ENCODE results near the gene BMP7.
"Not testable (repeated sequence)": the region's sequence is repeated elsewhere in the genome, so short reads cannot be mapped to it uniquely, and the experiment has no call there.

GRCh38 chr20:57191265-57191638, 75.2 kb downstream of the BMP7 start:
- TF ChIP-seq CTCF (IDR thresholded peaks at IDR 0.05); POLR2A (IDR thresholded peaks at IDR 0.05; ENCODE audit: low read depth); POLR2AphosphoS5 (IDR thresholded peaks at IDR 0.05); EP300 (IDR thresholded peaks at IDR 0.05): not testable (repeated sequence)
